MM.1S (cell line): ENCODE measurements around the gene C10orf67.

ENCODE experiments used
- DNase-seq: peaks from one replicate; pipeline ENCODE4 v3.0.0-alpha.2; 2015
- H2AFZ ChIP-seq: fragments of 300-600 bp; sonication (generic); 2 replicates; pipeline ENCODE4 v1.6.0; 2016; ENCODE audit warnings: antibody characterized with exemption, low read length
- H3F3A ChIP-seq: fragments of 300-600 bp; sonication (generic); 2 replicates; pipeline ENCODE4 v1.6.1; 2016; ENCODE audit warnings: mild to moderate bottlenecking, antibody characterized with exemption, low read length, moderate library complexity, mixed read lengths; ENCODE audit not compliant: insufficient read depth
- H3K27ac ChIP-seq: fragments of 300-600 bp; sonication (generic); 2 replicates; pipeline ENCODE4 v1.5.1; 2016; ENCODE audit warnings: mild to moderate bottlenecking, low read length
- H3K27me3 ChIP-seq: fragments of 300-600 bp; sonication (generic); replicated peaks from 2 replicates; pipeline ENCODE4 v1.6.0; 2016; ENCODE audit warnings: low read length; ENCODE audit not compliant: insufficient read depth
- H3K36me3 ChIP-seq: fragments of 300-600 bp; sonication (generic); replicated peaks from 2 replicates; pipeline ENCODE4 v1.6.1; 2016; ENCODE audit warnings: mild to moderate bottlenecking, low read length, mixed read lengths; ENCODE audit not compliant: insufficient read depth
- H3K4me1 ChIP-seq: fragments of 300-600 bp; sonication (generic); 2 replicates; pipeline ENCODE4 v1.6.1; 2016; ENCODE audit warnings: low read length, mixed read lengths
- H3K4me2 ChIP-seq: fragments of 300-600 bp; sonication (generic); 2 replicates; pipeline ENCODE4 v1.6.0; 2016; ENCODE audit warnings: low read depth, low read length
- H3K4me3 ChIP-seq: fragments of 300-600 bp; sonication (generic); 2 replicates; pipeline ENCODE4 v1.5.1; 2016; ENCODE audit warnings: low read length, mixed read lengths
- H3K79me2 ChIP-seq: fragments of 300-600 bp; sonication (generic); 2 replicates; pipeline ENCODE4 v1.6.1; 2016; ENCODE audit warnings: mixed run types, low read length, mixed read lengths
- H3K9ac ChIP-seq: fragments of 300-600 bp; sonication (generic); 2 replicates; pipeline ENCODE4 v1.6.1; 2016; ENCODE audit warnings: low read length, mixed read lengths
- H3K9me2 ChIP-seq: fragments of 300-600 bp; sonication (generic); replicated peaks from 2 replicates; pipeline ENCODE4 v1.6.1; 2016; ENCODE audit warnings: mild to moderate bottlenecking, low read length, mixed read lengths; ENCODE audit not compliant: insufficient read depth
- H3K9me3 ChIP-seq: fragments of 300-600 bp; sonication (generic); replicated peaks from 2 replicates; pipeline ENCODE4 v1.6.1; 2016; ENCODE audit warnings: mild to moderate bottlenecking, low read length, mixed read lengths; ENCODE audit not compliant: insufficient read depth
- H4K20me1 ChIP-seq: fragments of 300-600 bp; sonication (generic); 2 replicates; pipeline ENCODE4 v1.6.1; 2016; ENCODE audit warnings: mild to moderate bottlenecking, low read length, moderate library complexity, mixed read lengths; ENCODE audit not compliant: insufficient read depth
- CTCF ChIP-seq: fragments of 300-600 bp; sonication (generic); IDR thresholded peaks from 2 replicates; pipeline ENCODE4 v1.5.1; 2016; ENCODE audit warnings: antibody characterized with exemption, low read length, mixed read lengths
- EZH2 ChIP-seq: fragments of 300-600 bp; sonication (generic); optimal IDR thresholded peaks from 2 replicates; pipeline ENCODE3; 2017; ENCODE audit warnings: low read depth, mild to moderate bottlenecking, antibody characterized with exemption, low read length, mixed read lengths
- EZH2phosphoT487 ChIP-seq: fragments of 300-600 bp; sonication (generic); IDR thresholded peaks from 2 replicates; pipeline ENCODE4 v1.6.1; 2018; ENCODE audit warnings: antibody characterized with exemption, low read length

C10orf67 gene

GRCh38 chr10:23190872-23191763 is 153.5 kb downstream of the C10orf67 start:
- Histone ChIP-seq H3K9me3 (no peaks in the 10 kb centered on the region), H3K9me2 (no peaks in the 10 kb centered on the region), H3K4me1 (no peaks in the 10 kb centered on the region), H2AFZ (no peak overlapping the region), H3K4me3 (no peak overlapping the region), H3K36me3 (no peaks in the 10 kb centered on the region), H3K4me2 (no peak overlapping the region), H3K27me3 (no peaks in the 10 kb centered on the region), H3K9ac (no peak overlapping the region), H4K20me1 (no peaks in the 10 kb centered on the region), H3K27ac (no peak overlapping the region), H3F3A (no peaks in the 10 kb centered on the region), H3K79me2 (no peaks in the 10 kb centered on the region)
- TF ChIP-seq EZH2phosphoT487: no peak
- no peak for TF ChIP-seq EZH2
- no peak for TF ChIP-seq CTCF
- no peak for DNase-seq

GRCh38 chr10:23189024-23189423 is 155.6 kb downstream of the C10orf67 start:
- H3K27me3 ChIP-seq: no peaks in the 10 kb centered on the region
- H3K9ac ChIP-seq: no peak overlapping the region
- H3K27ac ChIP-seq: no peak overlapping the region
- no peak overlapping the region for H3K4me2 ChIP-seq
- no peak overlapping the region for H3K4me3 ChIP-seq
- no peaks in the 10 kb centered on the region for H3K9me3 ChIP-seq
- H3K9me2 ChIP-seq: no peaks in the 10 kb centered on the region
- no peaks in the 10 kb centered on the region for H3F3A ChIP-seq
- TF ChIP-seq CTCF: no peak
- no peak for TF ChIP-seq EZH2
- no peak for TF ChIP-seq EZH2phosphoT487
- no peaks in the 10 kb centered on the region for H4K20me1 ChIP-seq
- no peaks in the 10 kb centered on the region for H3K79me2 ChIP-seq
- H2AFZ ChIP-seq: no peak overlapping the region
- DNase-seq: no peak
- H3K4me1 ChIP-seq: no peaks in the 10 kb centered on the region
- H3K36me3 ChIP-seq: no peaks in the 10 kb centered on the region

- H3K4me3 ChIP-seq: no peak overlapping the region
- H4K20me1 ChIP-seq: no peaks in the 10 kb centered on the region
- H3K79me2 ChIP-seq: no peaks in the 10 kb centered on the region
- H3F3A ChIP-seq: no peaks in the 10 kb centered on the region
- no peak for DNase-seq
- no peak overlapping the region for H2AFZ ChIP-seq
- no peaks in the 10 kb centered on the region for H3K27me3 ChIP-seq
- no peak for TF ChIP-seq EZH2
- TF ChIP-seq CTCF: no peak
- no peak for TF ChIP-seq EZH2phosphoT487
- H3K9me2 ChIP-seq: no peaks in the 10 kb centered on the region
- no peaks in the 10 kb centered on the region for H3K4me1 ChIP-seq
- no peaks in the 10 kb centered on the region for H3K9me3 ChIP-seq
- no peak overlapping the region for H3K27ac ChIP-seq
- H3K36me3 ChIP-seq: no peaks in the 10 kb centered on the region
- no peak overlapping the region for H3K4me2 ChIP-seq
- H3K9ac ChIP-seq: no peak overlapping the region
Measured at GRCh38 chr10:23187155-23187554, 157.4 kb downstream of the C10orf67 start.
